ENCODE results near the gene HLA-DPB1. TPM values are rescaled to one million over a fixed set of nuclear protein-coding genes. Genes with fewer than 3 reads are reported as not detected.

Gene HLA-DPB1
- total RNA-seq, 1 donor = 8.7 TPM

GRCh38 chr6:33030245-33030644 lies 45.5 kb upstream of the HLA-DPB1 start:
- TF ChIP-seq, protein P1, sequence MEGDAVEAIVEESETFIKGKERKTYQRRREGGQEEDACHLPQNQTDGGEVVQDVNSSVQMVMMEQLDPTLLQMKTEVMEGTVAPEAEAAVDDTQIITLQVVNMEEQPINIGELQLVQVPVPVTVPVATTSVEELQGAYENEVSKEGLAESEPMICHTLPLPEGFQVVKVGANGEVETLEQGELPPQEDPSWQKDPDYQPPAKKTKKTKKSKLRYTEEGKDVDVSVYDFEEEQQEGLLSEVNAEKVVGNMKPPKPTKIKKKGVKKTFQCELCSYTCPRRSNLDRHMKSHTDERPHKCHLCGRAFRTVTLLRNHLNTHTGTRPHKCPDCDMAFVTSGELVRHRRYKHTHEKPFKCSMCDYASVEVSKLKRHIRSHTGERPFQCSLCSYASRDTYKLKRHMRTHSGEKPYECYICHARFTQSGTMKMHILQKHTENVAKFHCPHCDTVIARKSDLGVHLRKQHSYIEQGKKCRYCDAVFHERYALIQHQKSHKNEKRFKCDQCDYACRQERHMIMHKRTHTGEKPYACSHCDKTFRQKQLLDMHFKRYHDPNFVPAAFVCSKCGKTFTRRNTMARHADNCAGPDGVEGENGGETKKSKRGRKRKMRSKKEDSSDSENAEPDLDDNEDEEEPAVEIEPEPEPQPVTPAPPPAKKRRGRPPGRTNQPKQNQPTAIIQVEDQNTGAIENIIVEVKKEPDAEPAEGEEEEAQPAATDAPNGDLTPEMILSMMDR (IDR thresholded peaks at IDR 0.05; ENCODE audit: extremely low read depth, low read depth, low read length) = no peak
- DNase-seq (ENCODE audit: insufficient read length, low spot score, missing footprints) = no peak
- Histone ChIP-seq H3K36me3 (ENCODE audit: insufficient read depth, low read length) (no peaks in the 10 kb centered on the region), H3K79me2 (ENCODE audit: insufficient read depth, low read length) (no peaks in the 10 kb centered on the region), H3K4me1 (ENCODE audit: insufficient read depth, low read length) (no peaks in the 10 kb centered on the region), H3K4me3 (ENCODE audit: insufficient read depth, low read length) (no peak overlapping the region), H3K4me2 (ENCODE audit: insufficient read depth, low read length) (no peak overlapping the region), H3K9me3 (ENCODE audit: low read depth, low read length) (no peaks in the 10 kb centered on the region), H3K27ac (ENCODE audit: low read depth, low read length) (no peak overlapping the region), H2AFZ (ENCODE audit: low read length) (no peak overlapping the region), H3K27me3 (ENCODE audit: insufficient read depth, low read length) (peaks cover 45% of the 10 kb centered on the region), H4K20me1 (ENCODE audit: insufficient read depth, low read length) (no peaks in the 10 kb centered on the region)

DNA sequence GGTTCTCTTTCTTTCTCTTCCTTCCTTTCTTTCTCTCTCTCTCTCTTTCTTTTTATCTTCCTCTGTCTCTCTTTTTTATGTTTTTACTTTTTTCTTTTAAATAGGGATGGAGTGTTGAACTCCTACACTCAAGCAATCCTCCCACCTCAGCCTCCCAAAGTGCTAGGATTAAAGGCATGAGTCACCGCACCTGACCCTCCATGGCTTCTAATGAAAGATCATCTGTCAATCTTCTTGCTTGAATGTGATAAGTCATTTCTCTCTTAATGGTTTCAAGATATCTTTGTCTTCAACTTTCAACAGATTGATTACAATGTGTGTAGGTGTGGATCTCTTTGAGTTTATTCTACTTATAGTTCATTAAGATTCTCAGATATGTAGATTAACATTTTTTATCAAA lies 41.2 kb upstream of the HLA-DPB1 start:
- no peaks in the 10 kb centered on the region for H3K9me3 ChIP-seq (ENCODE audit: low read depth, low read length)
- TF ChIP-seq, protein P1 (IDR thresholded peaks at IDR 0.05; ENCODE audit: extremely low read depth, low read depth, low read length) = no peak

GRCh38 chr6:33036535-33036934 lies 39.3 kb upstream of the HLA-DPB1 start:
- H3K27me3 ChIP-seq (ENCODE audit: insufficient read depth, low read length) = peaks cover 35% of the 10 kb centered on the region

More for the DNA sequence above, 41.2 kb upstream of the HLA-DPB1 start:
- no peaks in the 10 kb centered on the region for H4K20me1 ChIP-seq (ENCODE audit: insufficient read depth, low read length)
- H3K27me3 ChIP-seq (ENCODE audit: insufficient read depth, low read length) = peaks cover 49% of the 10 kb centered on the region
- DNase-seq (ENCODE audit: insufficient read length, low spot score, missing footprints) = no peak
- H3K36me3 ChIP-seq (ENCODE audit: insufficient read depth, low read length) = no peaks in the 10 kb centered on the region
- H3K79me2 ChIP-seq (ENCODE audit: insufficient read depth, low read length) = no peaks in the 10 kb centered on the region
- H3K27ac ChIP-seq (ENCODE audit: low read depth, low read length) = no peak overlapping the region
- no peak overlapping the region for H3K4me3 ChIP-seq (ENCODE audit: insufficient read depth, low read length)
- H2AFZ ChIP-seq (ENCODE audit: low read length) = no peak overlapping the region
- no peaks in the 10 kb centered on the region for H3K4me1 ChIP-seq (ENCODE audit: insufficient read depth, low read length)
- H3K4me2 ChIP-seq (ENCODE audit: insufficient read depth, low read length) = no peak overlapping the region

GRCh38 chr6:33040157-33040556 lies 35.6 kb upstream of the HLA-DPB1 start:
- TF ChIP-seq, protein P1 (IDR thresholded peaks at IDR 0.05; ENCODE audit: extremely low read depth, low read depth, low read length) = no peak
- Histone ChIP-seq H4K20me1 (ENCODE audit: insufficient read depth, low read length) (no peaks in the 10 kb centered on the region), H3K79me2 (ENCODE audit: insufficient read depth, low read length) (no peaks in the 10 kb centered on the region), H3K4me3 (ENCODE audit: insufficient read depth, low read length) (no peak overlapping the region), H3K27ac (ENCODE audit: low read depth, low read length) (no peak overlapping the region), H3K36me3 (ENCODE audit: insufficient read depth, low read length) (no peaks in the 10 kb centered on the region), H3K27me3 (ENCODE audit: insufficient read depth, low read length) (peaks cover 14% of the 10 kb centered on the region), H2AFZ (ENCODE audit: low read length) (no peak overlapping the region), H3K9me3 (ENCODE audit: low read depth, low read length) (no peaks in the 10 kb centered on the region), H3K4me2 (ENCODE audit: insufficient read depth, low read length) (no peak overlapping the region), H3K4me1 (ENCODE audit: insufficient read depth, low read length) (no peaks in the 10 kb centered on the region)
- DNase-seq (ENCODE audit: insufficient read length, low spot score, missing footprints) = no peak

More at GRCh38 chr6:33036535-33036934, 39.3 kb upstream of the HLA-DPB1 start:
- Histone ChIP-seq H3K79me2 (ENCODE audit: insufficient read depth, low read length) (no peaks in the 10 kb centered on the region), H3K4me1 (ENCODE audit: insufficient read depth, low read length) (no peaks in the 10 kb centered on the region), H4K20me1 (ENCODE audit: insufficient read depth, low read length) (no peaks in the 10 kb centered on the region), H3K4me2 (ENCODE audit: insufficient read depth, low read length) (no peak overlapping the region), H3K4me3 (ENCODE audit: insufficient read depth, low read length) (no peak overlapping the region), H3K36me3 (ENCODE audit: insufficient read depth, low read length) (no peaks in the 10 kb centered on the region), H2AFZ (ENCODE audit: low read length) (no peak overlapping the region), H3K9me3 (ENCODE audit: low read depth, low read length) (no peaks in the 10 kb centered on the region), H3K27ac (ENCODE audit: low read depth, low read length) (no peak overlapping the region)
- DNase-seq (ENCODE audit: insufficient read length, low spot score, missing footprints) = no peak
- TF ChIP-seq, protein P1 (IDR thresholded peaks at IDR 0.05; ENCODE audit: extremely low read depth, low read depth, low read length) = no peak

Measured in osteoblast (primary cell).